Measurements from ENCODE around the gene MBP. TPM values are rescaled to one million over a fixed set of nuclear protein-coding genes. Genes with fewer than 3 reads are reported as not detected.

The MBP gene
- total RNA-seq, 4 donors from 2014 or later = 23.2 to 34.7 (median 28.2) TPM

DNA sequence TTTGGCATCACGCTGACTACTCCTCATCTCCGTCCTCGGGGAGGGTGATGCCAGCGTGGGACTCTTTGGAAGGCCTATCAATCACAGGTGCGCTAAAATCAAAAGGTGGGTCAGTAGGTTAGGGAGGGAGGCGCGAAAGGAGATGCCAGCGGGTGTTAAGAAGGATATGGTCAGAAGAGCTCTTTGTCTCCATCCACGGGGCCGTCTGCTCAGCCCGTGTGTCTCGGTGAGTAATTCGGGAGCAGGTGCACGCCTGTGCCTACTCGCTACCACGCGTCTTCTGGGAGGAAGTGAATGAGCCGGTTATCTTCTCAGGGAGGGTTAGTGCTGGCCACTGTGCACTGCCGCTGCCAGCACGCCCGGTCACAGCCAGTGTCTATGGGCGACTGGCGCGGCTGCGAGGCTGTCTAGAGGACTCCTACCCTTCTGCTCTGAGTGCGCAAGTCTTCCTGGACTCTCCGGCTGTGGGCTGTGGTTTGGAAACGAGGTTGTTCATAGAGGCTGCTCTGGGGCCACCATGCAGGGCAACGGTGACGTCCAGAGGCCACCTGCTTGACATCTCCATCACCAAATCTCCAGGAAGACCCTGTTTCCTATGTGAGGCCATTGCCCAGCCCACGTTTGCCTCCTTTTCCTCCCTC is 153.4 kb downstream of the MBP start:
- 83 to 93% methylated on average over 6 to 11 of the region's 31 CpGs for WGBS, 2 donors (ENCODE audit: low coverage in 1 of 2)
- H3K27me3 ChIP-seq = no peaks in the 10 kb centered on the region
- no peaks in the 10 kb centered on the region for H3K9me3 ChIP-seq
- H3K36me3 ChIP-seq = peaks cover 0 to 6% of the 10 kb centered on the region in 2 donors
- H3K4me1 ChIP-seq = peaks cover 0 to 8% (median 0%) of the 10 kb centered on the region in 3 donors
- H3K4me3 ChIP-seq = no peak overlapping the region
- no peak overlapping the region for H3K27ac ChIP-seq
- TF ChIP-seq EP300 (IDR thresholded peaks at IDR 0.05) (no peak), POLR2A (IDR thresholded peaks at IDR 0.05) (no peak), CTCF (IDR thresholded peaks at IDR 0.05) (no peak), POLR2AphosphoS5 (IDR thresholded peaks at IDR 0.05) (no peak)
- ATAC-seq = no peak

- TF ChIP-seq POLR2AphosphoS5 (IDR thresholded peaks at IDR 0.05) = no peak
- TF ChIP-seq CTCF (IDR thresholded peaks at IDR 0.05) = no peak
- no peak for TF ChIP-seq POLR2A (IDR thresholded peaks at IDR 0.05)
- TF ChIP-seq EP300 (IDR thresholded peaks at IDR 0.05) = no peak
- Histone ChIP-seq H3K9me3 (no peaks in the 10 kb centered on the region), H3K4me3 (no peak overlapping the region), H3K36me3 (peaks cover 0 to 10% of the 10 kb centered on the region in 2 donors), H3K27me3 (no peaks in the 10 kb centered on the region), H3K4me1 (peaks cover 0 to 7% (median 0%) of the 10 kb centered on the region in 3 donors), H3K27ac (no peak overlapping the region)
- WGBS, 2 donors (ENCODE audit: low coverage in 1 of 2) = 92 to 94% methylated on average over 9 to 11 of the region's 14 CpGs
- ATAC-seq = no peak
These were observed 154.0 kb downstream of the MBP start for GRCh38 chr18:76978616-76979015.

DNA sequence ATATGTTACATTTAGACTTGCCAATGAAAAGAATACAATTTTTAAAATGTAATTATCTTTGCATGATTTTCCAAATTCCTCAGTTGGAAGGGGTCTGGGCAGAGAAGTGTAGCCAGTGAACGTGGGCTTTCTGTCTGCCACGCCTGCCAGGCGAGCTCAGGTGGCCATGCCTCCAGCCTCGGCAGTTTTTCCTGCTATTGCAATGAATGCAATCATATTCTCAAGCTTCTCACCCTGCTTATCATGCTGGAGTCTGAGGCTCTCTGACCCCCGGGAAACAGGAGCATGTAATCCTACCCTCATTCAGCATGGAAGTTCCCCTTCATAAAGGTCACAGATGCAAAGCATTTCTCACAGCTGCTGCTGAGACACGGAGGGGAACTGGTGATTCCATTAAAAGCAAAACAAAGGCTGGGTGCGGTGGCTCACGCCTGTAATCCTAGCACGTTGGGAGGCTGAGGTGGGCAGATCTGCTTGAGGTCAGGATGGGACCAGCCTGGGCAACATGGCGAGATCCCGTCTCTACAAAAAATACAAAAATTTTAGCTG is 154.8 kb downstream of the MBP start:
- Histone ChIP-seq H3K36me3 (peaks cover 0 to 13% of the 10 kb centered on the region in 2 donors), H3K27ac (no peak overlapping the region), H3K9me3 (no peaks in the 10 kb centered on the region), H3K27me3 (no peaks in the 10 kb centered on the region), H3K4me3 (no peak overlapping the region), H3K4me1 (peaks cover 0 to 6% (median 0%) of the 10 kb centered on the region in 3 donors)
- ATAC-seq = no peak
- 68 to 92% methylated on average over 4 of the region's 11 CpGs for WGBS, 2 donors (ENCODE audit: low coverage in 1 of 2)
- TF ChIP-seq CTCF (IDR thresholded peaks at IDR 0.05) (no peak), EP300 (IDR thresholded peaks at IDR 0.05) (no peak), POLR2AphosphoS5 (IDR thresholded peaks at IDR 0.05) (no peak), POLR2A (IDR thresholded peaks at IDR 0.05) (no peak)

- Histone ChIP-seq H3K27me3 (no peaks in the 10 kb centered on the region), H3K4me3 (no peak overlapping the region), H3K36me3 (peaks cover 0 to 13% of the 10 kb centered on the region in 2 donors), H3K4me1 (peaks cover 0 to 11% (median 0%) of the 10 kb centered on the region in 3 donors), H3K27ac (no peak overlapping the region), H3K9me3 (no peaks in the 10 kb centered on the region)
- TF ChIP-seq POLR2AphosphoS5 (IDR thresholded peaks at IDR 0.05) = no peak
- TF ChIP-seq POLR2A (IDR thresholded peaks at IDR 0.05) = no peak
- TF ChIP-seq EP300 (IDR thresholded peaks at IDR 0.05) = no peak
- TF ChIP-seq CTCF (IDR thresholded peaks at IDR 0.05) = no peak
- ATAC-seq = no peak
- 50 to 80% methylated on average over 1 to 2 of the region's 14 CpGs for WGBS, 2 donors (ENCODE audit: low coverage in 1 of 2)
These were observed 155.4 kb downstream of the MBP start for GRCh38 chr18:76977108-76977621.
